Heart left ventricle (tissue), 13 donors: Measurements from ENCODE around the gene IHH.

Experiments
- CTCF ChIP-seq, 12 donors: fragments of 200-600 bp; sonication (generic) in 4 of 12; IDR thresholded peaks; one replicate each; pipeline versions ENCODE4 v1.5.0 to v1.8.0; 2018 to 2022; ENCODE audit warnings: antibody characterized with exemption in 12 of 12, mild to moderate bottlenecking in 5 of 12
- POLR2A ChIP-seq, 2 donors: fragments of 450-650 bp; IDR thresholded peaks; one replicate each; pipeline ENCODE4 v1.6.1; 2017; ENCODE audit warnings: antibody characterized with exemption in 2 of 2, mild to moderate bottlenecking in 2 of 2, moderate library complexity in 2 of 2
- donor health status: ischemic (EF 13 %, LVEDD 7.1; RV severe dilation, severe dysfunction).
- donor health status: DM: no; HTN: yes; CAD: no.
- donor health status: DM: no; HTN: no; CAD: no.
- donor health status: ischemic (EF 25% LVEDD 6.9; RV normal size, moderate dysfunction).
- donor health status: ischemic (EF 25% LVEDD 5.7; RV mildly dilated, moderate dysfunction).
- donor health status: ischemic (EF 35%, LVEDD 5.7; RV mildly dilated, moderate dysfunction).
- donor health status: nonischemic (EF 11% LVEDD 7.7; RV severe dilation, severe dysfunction).
- donor health status: DM: yes; HTN: yes; CAD: no.
- donor health status: PGD.
- donor health status: ischemic (EF 29% LVEDD 5.4; RV normal size, mild dysfunction).
- donor health status: nonischemic (EF 23%, LVEDD 6.1; RV moderate dilation, normal function).

- no peak for TF ChIP-seq CTCF (IDR thresholded peaks at IDR 0.05)
- no peak for TF ChIP-seq POLR2A (IDR thresholded peaks at IDR 0.05)
Observed at GRCh38 chr2:219090436-219091299, 29.9 kb upstream of the IHH start.
